Progenitor cell of endocrine pancreas (in vitro differentiated cells): ENCODE measurements around the gene LYVE1. TPM values are rescaled to one million over a fixed set of nuclear protein-coding genes. Genes with fewer than 3 reads are reported as not detected.

Source experiments
- DNase-seq: peaks from one replicate; pipeline ENCODE4 v3.0.0; 2021; ENCODE audit warnings: low spot score; ENCODE audit not compliant: unreplicated experiment
- H3K27ac Mint-ChIP-seq: 2 replicates; pipeline ENCODE4 v1.8.0; 2021; ENCODE audit warnings: mild to moderate bottlenecking, moderate library complexity, mixed read lengths
- H3K27me3 Mint-ChIP-seq: 2 replicates; pipeline ENCODE4 v1.8.0; 2021; ENCODE audit warnings: mixed read lengths
- H3K36me3 Mint-ChIP-seq: 2 replicates; pipeline ENCODE4 v1.8.0; 2022; ENCODE audit warnings: mixed read lengths; ENCODE audit not compliant: insufficient read depth
- H3K4me1 Mint-ChIP-seq: 2 replicates; pipeline ENCODE4 v1.8.0; 2021; ENCODE audit warnings: low read depth, mixed read lengths
- H3K4me3 Mint-ChIP-seq: 2 replicates; pipeline ENCODE4 v1.8.0; 2021; ENCODE audit warnings: low read depth, mild to moderate bottlenecking, moderate library complexity, mixed read lengths
- H3K9me3 Mint-ChIP-seq: 2 replicates; pipeline ENCODE4 v1.8.0; 2021; ENCODE audit warnings: low read depth, mixed read lengths
- CTCF ChIP-seq: fragments of 200-600 bp; sonication (generic); IDR thresholded peaks from one replicate; pipeline ENCODE4 v1.5.0; 2021; ENCODE audit warnings: antibody characterized with exemption, mild to moderate bottlenecking; ENCODE audit not compliant: unreplicated experiment
- total RNA-seq: library from RNA; stranded (reverse); gene quantifications from 2 replicates; pipeline ENCODE4 v1.2.1, GENCODE V29; 2021

Gene LYVE1
- total RNA-seq, 1 donor from 2014 or later, result not detected

- Mint-ChIP-seq H3K4me1 (peaks cover 3% of the 10 kb centered on the region), H3K27me3 (peaks cover 3% of the 10 kb centered on the region), H3K27ac (no peak overlapping the region), H3K36me3 (no peaks in the 10 kb centered on the region), H3K9me3 (peaks cover 10% of the 10 kb centered on the region), H3K4me3 (no peak overlapping the region)
- DNase-seq, result no peak
- no peak for TF ChIP-seq CTCF
Measured at GRCh38 chr11:10551290-10551592, 17.2 kb downstream of the LYVE1 start.

DNA sequence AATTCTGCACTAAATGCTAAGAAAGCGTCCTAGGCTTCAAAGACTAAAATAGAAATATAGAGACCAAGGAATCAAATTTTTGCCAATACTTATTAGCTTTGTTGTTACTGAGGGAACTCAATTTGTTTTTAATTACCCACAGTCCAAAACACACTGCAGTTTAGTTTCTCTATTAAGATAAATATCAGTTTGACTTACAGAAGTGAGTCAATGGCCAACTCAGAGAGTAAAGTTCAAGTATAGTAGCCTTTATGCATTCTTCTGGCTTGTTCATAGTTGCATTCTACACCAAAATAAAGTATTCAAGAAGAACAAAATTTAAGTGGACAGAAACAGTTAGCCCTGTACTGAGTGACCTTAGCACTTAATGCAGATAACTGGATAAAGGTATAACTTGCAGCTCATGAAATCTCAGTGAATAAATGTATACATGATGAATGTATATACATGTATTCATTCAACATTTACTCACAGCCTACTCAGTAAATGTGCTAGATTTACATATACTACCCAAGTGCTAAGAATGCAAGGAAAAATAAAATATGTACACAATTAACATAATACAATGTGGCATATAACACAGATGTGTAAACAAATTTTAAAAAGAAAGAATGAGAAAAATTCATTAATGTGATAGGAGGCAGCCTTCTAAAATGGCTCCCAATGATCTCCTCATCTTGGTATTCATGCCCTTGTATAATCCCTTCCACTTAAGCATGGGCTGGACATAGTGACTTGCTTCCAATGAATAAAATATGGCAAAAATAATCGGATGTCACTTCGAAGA, 17.8 kb downstream of the LYVE1 start:
- peaks cover 10% of the 10 kb centered on the region for H3K9me3 Mint-ChIP-seq
- H3K27me3 Mint-ChIP-seq, result peaks cover 3% of the 10 kb centered on the region
- H3K4me1 Mint-ChIP-seq, result peaks cover 1% of the 10 kb centered on the region
- DNase-seq, result no peak
- no peak overlapping the region for H3K27ac Mint-ChIP-seq
- H3K4me3 Mint-ChIP-seq, result no peak overlapping the region
- TF ChIP-seq CTCF, result no peak
- H3K36me3 Mint-ChIP-seq, result no peaks in the 10 kb centered on the region

- H3K27ac Mint-ChIP-seq, result no peak overlapping the region
- H3K36me3 Mint-ChIP-seq, result no peaks in the 10 kb centered on the region
Measured at GRCh38 chr11:10544491-10545465, 23.7 kb downstream of the LYVE1 start.

DNA sequence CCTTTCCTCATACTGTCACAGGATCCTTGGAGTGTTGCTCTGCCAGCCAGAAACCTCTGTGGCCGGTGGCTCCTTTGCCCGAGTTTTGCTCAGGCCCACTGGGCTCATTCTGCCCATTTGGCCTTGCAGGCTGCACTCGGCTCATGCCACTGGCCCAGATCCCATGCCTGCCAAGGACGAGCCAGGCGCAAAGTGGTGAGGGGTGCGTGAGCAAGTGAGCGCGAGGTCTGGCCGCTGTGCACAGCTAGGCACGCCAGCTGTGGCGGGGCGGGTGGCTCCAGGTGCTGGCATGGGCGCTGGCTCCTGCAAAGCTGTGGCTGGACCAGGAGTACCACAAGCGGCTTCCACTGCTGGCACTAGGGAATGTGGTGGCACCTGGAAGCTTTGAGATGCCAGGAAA, 24.7 kb downstream of the LYVE1 start:
- DNase-seq, result no peak
- no peaks in the 10 kb centered on the region for H3K9me3 Mint-ChIP-seq
- no peaks in the 10 kb centered on the region for H3K36me3 Mint-ChIP-seq
- H3K4me3 Mint-ChIP-seq, result no peak overlapping the region
- no peak for TF ChIP-seq CTCF
- H3K4me1 Mint-ChIP-seq, result peaks cover 10% of the 10 kb centered on the region
- no peak overlapping the region for H3K27ac Mint-ChIP-seq
- H3K27me3 Mint-ChIP-seq, result peaks cover 6% of the 10 kb centered on the region

More at GRCh38 chr11:10544491-10545465, 23.7 kb downstream of the LYVE1 start:
- DNase-seq, result no peak
- no peak overlapping the region for H3K4me3 Mint-ChIP-seq
- peaks cover 7% of the 10 kb centered on the region for H3K4me1 Mint-ChIP-seq
- no peaks in the 10 kb centered on the region for H3K9me3 Mint-ChIP-seq
- H3K27me3 Mint-ChIP-seq, result peaks cover 6% of the 10 kb centered on the region
- no peak for TF ChIP-seq CTCF

- Mint-ChIP-seq H3K27ac (no peak overlapping the region), H3K4me1 (peaks cover 10% of the 10 kb centered on the region), H3K27me3 (peaks cover 3% of the 10 kb centered on the region), H3K9me3 (no peaks in the 10 kb centered on the region), H3K36me3 (no peaks in the 10 kb centered on the region), H3K4me3 (no peak overlapping the region)
- no peak for TF ChIP-seq CTCF
- no peak for DNase-seq
Measured at GRCh38 chr11:10542776-10543175, 25.7 kb downstream of the LYVE1 start.
